DND-41 (cell line): Measurements from ENCODE around the gene TRPM3.

Source experiments
- ATAC-seq: fragments of 200-7000 bp; cut with Tn5 transposase; 3 replicates; pipeline ENCODE4 v1.9.1; 2021; ENCODE audit warnings: low read depth; ENCODE audit not compliant: insufficient read depth
- DNase-seq: peaks from one replicate; pipeline ENCODE4 v3.0.0-alpha.2; 2020
- H2AFZ ChIP-seq: 2 replicates; pipeline ENCODE4 v1.6.0; 2012; ENCODE audit warnings: low read depth, low read length
- H3K27ac ChIP-seq: 2 replicates; pipeline ENCODE4 v1.5.1; 2012; ENCODE audit warnings: low read length, inconsistent platforms
- H3K27me3 ChIP-seq: fragments of 200-600 bp; sonication (generic); 2 replicates; pipeline ENCODE4 v1.6.0; 2012; ENCODE audit warnings: low read length, mild to moderate bottlenecking, inconsistent platforms; ENCODE audit not compliant: insufficient read depth, poor library complexity
- H3K36me3 ChIP-seq: 2 replicates; pipeline ENCODE4 v1.5.1; 2012; ENCODE audit warnings: low read length, inconsistent platforms; ENCODE audit not compliant: insufficient read depth
- H3K4me1 ChIP-seq: 2 replicates; pipeline ENCODE4 v1.5.1; 2012; ENCODE audit warnings: mild to moderate bottlenecking, low read length; ENCODE audit not compliant: insufficient read depth
- H3K4me2 ChIP-seq: 2 replicates; pipeline ENCODE4 v1.6.0; 2012; ENCODE audit warnings: mild to moderate bottlenecking, moderate library complexity, low read length, inconsistent platforms; ENCODE audit not compliant: insufficient read depth
- H3K4me3 ChIP-seq, 2 experiments: fragments of 200-600 bp in 1 of 2; shearing (Covaris generic) in 1 of 2; 2 replicates each; pipeline ENCODE4 v1.5.1; 2012 to 2016; ENCODE audit warnings: inconsistent platforms in 2 of 2, low read length in 2 of 2, mild to moderate bottlenecking in 2 of 2, low read depth in 1 of 2, moderate library complexity in 1 of 2
- H3K79me2 ChIP-seq: 2 replicates; pipeline ENCODE4 v1.6.0; 2012; ENCODE audit warnings: low read length, inconsistent platforms; ENCODE audit not compliant: insufficient read depth
- H3K9ac ChIP-seq: 2 replicates; pipeline ENCODE4 v1.6.0; 2012; ENCODE audit warnings: low read depth, mild to moderate bottlenecking, inconsistent platforms, low read length, moderate library complexity
- H3K9me3 ChIP-seq: 2 replicates; pipeline ENCODE4 v1.5.1; 2012; ENCODE audit warnings: low read length, moderate library complexity, mild to moderate bottlenecking, inconsistent platforms; ENCODE audit not compliant: insufficient read depth, severe bottlenecking
- H4K20me1 ChIP-seq: 2 replicates; pipeline ENCODE4 v1.6.0; 2012; ENCODE audit warnings: low read length; ENCODE audit not compliant: insufficient read depth
- CTCF ChIP-seq: IDR thresholded peaks from 2 replicates; pipeline ENCODE4 v1.5.1; 2012; ENCODE audit warnings: borderline replicate concordance, low read length, moderate library complexity, mild to moderate bottlenecking; ENCODE audit not compliant: poor library complexity, severe bottlenecking; ENCODE audit errors: extremely low read depth
- EZH2 ChIP-seq: IDR thresholded peaks from 3 replicates; pipeline ENCODE4 v1.6.1; 2012; ENCODE audit warnings: borderline replicate concordance, low read depth, mild to moderate bottlenecking, moderate library complexity, low read length, inconsistent platforms; ENCODE audit not compliant: severe bottlenecking

TRPM3 gene

GRCh38 chr9:70625078-70625477 lies 496.3 kb downstream of the TRPM3 start:
- H3K4me1 ChIP-seq: no peaks in the 10 kb centered on the region
- ATAC-seq (no peak), DNase-seq (no peak)
- H3K36me3 ChIP-seq: no peaks in the 10 kb centered on the region
- H4K20me1 ChIP-seq: no peaks in the 10 kb centered on the region
- no peaks in the 10 kb centered on the region for H3K79me2 ChIP-seq
- no peak overlapping the region for H2AFZ ChIP-seq
- H3K4me3 ChIP-seq: no peak overlapping the region
- no peaks in the 10 kb centered on the region for H3K27me3 ChIP-seq
- no peak overlapping the region for H3K9ac ChIP-seq
- no peak overlapping the region for H3K27ac ChIP-seq
- no peak overlapping the region for H3K4me2 ChIP-seq
- TF ChIP-seq CTCF (no peak), EZH2 (no peak)
- no peaks in the 10 kb centered on the region for H3K9me3 ChIP-seq

GRCh38 chr9:70618784-70619183 lies 502.6 kb downstream of the TRPM3 start:
- H4K20me1 ChIP-seq: no peaks in the 10 kb centered on the region
- H3K9me3 ChIP-seq: no peaks in the 10 kb centered on the region
- H3K79me2 ChIP-seq: no peaks in the 10 kb centered on the region
- no peaks in the 10 kb centered on the region for H3K4me1 ChIP-seq
- no peak overlapping the region for H3K4me3 ChIP-seq
- H3K27me3 ChIP-seq: no peaks in the 10 kb centered on the region
- no peak for ATAC-seq
- no peak overlapping the region for H2AFZ ChIP-seq
- TF ChIP-seq EZH2: no peak
- no peak for TF ChIP-seq CTCF
- no peak for DNase-seq
- H3K27ac ChIP-seq: no peak overlapping the region
- H3K9ac ChIP-seq: no peak overlapping the region
- H3K36me3 ChIP-seq: no peaks in the 10 kb centered on the region
- H3K4me2 ChIP-seq: no peak overlapping the region

- H2AFZ ChIP-seq: no peak overlapping the region
- no peak overlapping the region for H3K4me3 ChIP-seq
- no peak overlapping the region for H3K9ac ChIP-seq
- no peaks in the 10 kb centered on the region for H3K9me3 ChIP-seq
- no peaks in the 10 kb centered on the region for H3K36me3 ChIP-seq
- no peaks in the 10 kb centered on the region for H3K27me3 ChIP-seq
- no peaks in the 10 kb centered on the region for H4K20me1 ChIP-seq
- no peak for TF ChIP-seq EZH2
- no peaks in the 10 kb centered on the region for H3K79me2 ChIP-seq
- DNase-seq (no peak), ATAC-seq (no peak)
- H3K4me2 ChIP-seq: no peak overlapping the region
- no peak overlapping the region for H3K27ac ChIP-seq
- H3K4me1 ChIP-seq: no peaks in the 10 kb centered on the region
Observed at GRCh38 chr9:70617033-70617828, 504.2 kb downstream of the TRPM3 start.

- ATAC-seq: no peak
- Histone ChIP-seq H3K27me3 (no peaks in the 10 kb centered on the region), H3K9ac (no peak overlapping the region), H3K4me1 (no peaks in the 10 kb centered on the region), H3K4me2 (no peak overlapping the region), H4K20me1 (no peaks in the 10 kb centered on the region), H2AFZ (no peak overlapping the region), H3K4me3 (no peak overlapping the region), H3K79me2 (no peaks in the 10 kb centered on the region), H3K27ac (no peak overlapping the region), H3K9me3 (no peaks in the 10 kb centered on the region), H3K36me3 (no peaks in the 10 kb centered on the region)
- no peak for DNase-seq
- no peak for TF ChIP-seq EZH2
Observed at GRCh38 chr9:70616228-70616990, 505.0 kb downstream of the TRPM3 start.
